Activated CD8-positive, alpha-beta T cell treated with anti-CD3 and anti-CD28 coated beads for 36 hours (primary cell): ENCODE results near the gene RAP1B. TPM values are rescaled to one million over a fixed set of nuclear protein-coding genes. Genes with fewer than 3 reads are reported as not detected.

Experiments used
- ATAC-seq: fragments of 200-7000 bp; cut with Tn5 transposase; one replicate; pipeline ENCODE4 v1.10.0; 2021; ENCODE audit warnings: mild to moderate bottlenecking, moderate library complexity
- CTCF ChIA-PET: fragments of 350-600 bp; sonication (Branson Sonifier 250); formaldehyde crosslinking; loops from one replicate; lab custom pipeline; 2021; ENCODE audit warnings: antibody characterized with exemption; lab: Charles Lee
- POLR2A ChIA-PET: fragments of 350-600 bp; sonication (Branson Sonifier 250); formaldehyde crosslinking; loops from one replicate; lab custom pipeline; 2021; ENCODE audit warnings: antibody characterized with exemption; lab: Charles Lee
- DNase-seq: peaks from one replicate; pipeline ENCODE4 v3.0.0-alpha.2; 2020
- H3K27ac Mint-ChIP-seq: one replicate; pipeline ENCODE4 v1.8.0; 2021; ENCODE audit warnings: mild to moderate bottlenecking, mixed read lengths
- H3K27me3 Mint-ChIP-seq: one replicate; pipeline ENCODE4 v1.8.0; 2021; ENCODE audit warnings: mixed read lengths
- H3K36me3 Mint-ChIP-seq: one replicate; pipeline ENCODE4 v1.8.0; 2021; ENCODE audit warnings: low read depth, mixed read lengths
- H3K4me1 Mint-ChIP-seq: one replicate; pipeline ENCODE4 v1.8.0; 2021; ENCODE audit warnings: low read depth, mixed read lengths
- H3K4me3 Mint-ChIP-seq: one replicate; pipeline ENCODE4 v1.8.0; 2021; ENCODE audit warnings: mild to moderate bottlenecking, moderate library complexity, mixed read lengths
- H3K9me3 Mint-ChIP-seq: one replicate; pipeline ENCODE4 v1.8.0; 2021; ENCODE audit warnings: mixed read lengths
- CTCF ChIP-seq: fragments of 200-600 bp; IDR thresholded peaks from one replicate; pipeline ENCODE4 v1.8.0; 2022; ENCODE audit warnings: antibody characterized with exemption, mild to moderate bottlenecking
- intact Hi-C: fragments of 100-400 bp; cut with micrococcal nuclease; formaldehyde crosslinking; loops from one replicate; pipeline ENCODE4 v1.10.0; 2022
- total RNA-seq, 2 experiments: library from RNA; stranded (reverse); gene quantifications; one replicate each; pipeline ENCODE4 v1.2.3, GENCODE V29; 2021

The RAP1B gene
- 100 to 1,000 TPM; 187 to 192 TPM for total RNA-seq

DNA sequence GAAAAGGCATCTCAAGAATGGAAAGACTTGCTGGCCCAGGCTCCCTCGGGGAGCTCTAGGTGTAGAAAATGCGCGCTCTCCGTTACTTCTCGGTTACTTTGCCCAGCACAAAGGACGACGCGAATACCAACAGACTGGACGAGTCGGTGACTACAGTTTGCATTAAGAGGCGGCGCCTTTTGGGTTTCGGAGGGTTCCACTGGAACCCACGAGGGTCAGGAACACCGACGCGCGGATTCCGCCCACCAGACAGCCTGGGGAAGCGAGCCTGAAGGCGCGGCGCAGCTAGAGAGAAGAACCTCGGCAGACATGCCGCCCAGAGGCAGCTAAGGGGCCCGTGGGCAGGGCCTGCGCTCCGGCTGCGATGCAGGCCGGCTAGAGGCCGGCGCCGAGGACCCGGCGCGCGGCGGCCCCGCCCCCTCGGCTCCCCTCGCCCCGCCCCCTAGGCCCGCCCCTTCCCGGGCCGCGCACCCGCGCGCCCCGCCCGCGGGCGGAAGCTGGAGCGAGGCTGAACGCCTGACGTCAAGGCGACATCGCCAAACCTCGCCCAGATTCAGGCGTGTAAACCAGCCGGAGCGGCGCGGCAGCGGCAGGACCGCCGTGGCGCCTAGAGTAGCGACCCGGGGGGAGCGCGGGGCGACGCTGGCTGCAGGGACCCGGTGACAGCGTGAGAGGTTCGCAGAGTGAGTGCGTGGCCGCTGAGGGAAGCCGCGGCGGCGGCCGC lies at the start of gene RAP1B:
Gene RAP1B, plus strand, starts transcription at position 530 of the 724 bp plus-strand sequence. CDS start 37,826 bp downstream, outside the sequence.
- intact Hi-C loops, result loop anchor here (5.0 to 10.0 kb wide), 4 partner anchors 37 to 246 kb away; partner anchors contain the start of gene NUP107
- Mint-ChIP-seq H3K4me3 (peak within 1 kb of the TSS; percentile 98), H3K27me3 (no peaks in the 10 kb centered on the region), H3K36me3 (peaks cover 39% of the 10 kb centered on the region), H3K27ac (peak within 1 kb of the TSS; percentile 99), H3K4me1 (peaks cover 34% of the 10 kb centered on the region), H3K9me3 (no peaks in the 10 kb centered on the region)
- ATAC-seq, result peak; percentile 83
- DNase-seq, result peak; percentile 87
- no peak for TF ChIP-seq CTCF
- POLR2A ChIA-PET, result interaction anchor here (0.5 to 2.1 kb wide), 17 partner anchors 14 to 280 kb away, joined by 3 to 11 read pairs (median 3); partner anchors contain the start of gene NUP107
- CTCF ChIA-PET, result interaction anchor here (1.0 kb wide), 1 partner anchor 251 kb away, joined by 3 read pairs; no protein-coding TSS in a partner anchor

DNA sequence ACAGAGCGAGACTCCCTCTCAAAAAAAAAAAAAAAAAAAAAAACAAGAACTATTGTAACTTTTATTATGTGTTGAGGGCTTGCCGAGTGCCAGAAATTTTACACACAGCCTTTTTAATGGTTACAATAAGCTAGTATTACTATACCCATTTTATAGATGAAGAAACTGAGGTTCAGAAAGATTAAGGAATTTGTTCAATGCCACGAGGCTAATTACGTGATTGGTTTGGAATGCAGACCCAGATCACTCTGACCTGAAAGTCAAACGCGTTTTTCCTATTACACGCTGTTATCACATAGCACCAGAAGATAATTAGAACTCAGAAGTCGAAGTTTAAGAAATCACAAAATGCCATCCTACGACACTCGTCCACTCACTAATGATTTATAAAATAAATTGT lies 48.9 kb upstream of the RAP1B start:
- H3K36me3 Mint-ChIP-seq, result no peaks in the 10 kb centered on the region
- no peak for ATAC-seq
- ChIA-PET POLR2A (no interaction called here), CTCF (interaction anchor here (1.5 kb wide), 1 partner anchor 12 kb away, joined by 3 read pairs; no protein-coding TSS in a partner anchor)
- H3K4me3 Mint-ChIP-seq, result no peak overlapping the region
- no peaks in the 10 kb centered on the region for H3K27me3 Mint-ChIP-seq
- H3K9me3 Mint-ChIP-seq, result no peaks in the 10 kb centered on the region
- no peak overlapping the region for H3K27ac Mint-ChIP-seq
- intact Hi-C loops, result no loop called here
- H3K4me1 Mint-ChIP-seq, result peaks cover 47% of the 10 kb centered on the region
- no peak for TF ChIP-seq CTCF
- DNase-seq, result no peak

DNA sequence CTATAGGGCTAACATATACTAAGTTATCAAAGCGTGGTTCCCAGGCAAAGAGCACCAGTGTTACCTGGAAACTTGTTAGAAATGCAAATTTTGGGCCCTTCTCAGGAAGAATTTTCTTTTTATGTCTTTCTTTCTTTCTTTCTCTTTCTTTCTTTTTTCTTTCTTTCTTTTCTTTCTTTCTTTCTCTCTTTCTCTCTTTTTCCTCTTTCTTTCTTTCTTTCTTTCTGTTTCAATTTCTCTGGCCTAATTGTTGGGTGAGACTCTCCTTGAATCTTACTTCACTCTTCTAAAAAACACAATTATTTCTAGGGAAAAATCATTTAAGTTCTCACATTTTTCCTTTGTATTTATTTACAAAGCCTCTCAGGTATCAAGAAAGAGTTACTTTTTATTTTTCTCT lies 46.5 kb upstream of the RAP1B start:
- intact Hi-C loops, result no loop called here
- Mint-ChIP-seq H3K36me3 (no peaks in the 10 kb centered on the region), H3K9me3 (no peaks in the 10 kb centered on the region), H3K4me3 (no peak overlapping the region), H3K27ac (peak overlapping the region; percentile 78), H3K27me3 (no peaks in the 10 kb centered on the region), H3K4me1 (peaks cover 35% of the 10 kb centered on the region)
- no peak for TF ChIP-seq CTCF
- ATAC-seq, result no peak
- CTCF ChIA-PET, result no interaction called here
- no peak for DNase-seq
- POLR2A ChIA-PET, result no interaction called here

DNA sequence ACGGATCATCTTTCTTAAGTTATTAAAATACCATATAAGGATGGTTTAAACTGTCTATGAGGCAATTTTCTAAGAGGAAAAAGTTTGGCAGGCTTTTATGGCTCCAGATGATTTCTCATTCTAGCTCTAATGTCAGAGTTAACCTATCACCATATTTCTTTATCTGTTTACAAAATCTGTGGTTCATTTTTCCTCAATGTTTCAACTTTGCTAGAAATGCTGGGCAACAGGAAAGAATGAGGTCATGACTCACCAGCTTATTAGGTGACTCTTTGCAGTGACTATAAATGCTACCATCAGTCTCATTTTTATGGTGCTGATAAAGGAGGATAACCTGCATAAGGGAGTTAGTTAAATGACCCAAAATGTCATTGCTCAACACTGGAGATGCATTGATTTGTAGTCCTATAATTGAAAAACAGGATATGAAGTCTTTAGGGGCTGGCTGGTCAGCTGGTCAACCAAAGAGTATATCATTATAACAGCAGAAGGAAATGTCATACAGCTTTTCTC lies 45.3 kb upstream of the RAP1B start:
- H3K27me3 Mint-ChIP-seq, result no peaks in the 10 kb centered on the region
- TF ChIP-seq CTCF, result no peak
- CTCF ChIA-PET, result interaction anchor here (1.0 to 1.3 kb wide), 2 partner anchors 9 to 34 kb away, joined by 3 read pairs; no protein-coding TSS in a partner anchor
- H3K4me3 Mint-ChIP-seq, result no peak overlapping the region
- no peaks in the 10 kb centered on the region for H3K36me3 Mint-ChIP-seq
- ATAC-seq (peak; percentile 74), DNase-seq (no peak)
- H3K27ac Mint-ChIP-seq, result no peak overlapping the region
- H3K9me3 Mint-ChIP-seq, result no peaks in the 10 kb centered on the region
- POLR2A ChIA-PET, result interaction anchor here (1.3 kb wide), 1 partner anchor 22 kb away, joined by 3 read pairs; no protein-coding TSS in a partner anchor
- H3K4me1 Mint-ChIP-seq, result peaks cover 23% of the 10 kb centered on the region
- intact Hi-C loops, result no loop called here
